Uterus (tissue), 2 donors: ENCODE measurements around the gene PASK.

Experiments used
- POLR2A ChIP-seq, 2 donors: fragments of 450-650 bp; IDR thresholded peaks; one replicate each; pipeline ENCODE4 v1.6.1; 2016; ENCODE audit warnings: antibody characterized with exemption in 2 of 2, mild to moderate bottlenecking in 1 of 2, moderate library complexity in 1 of 2
- TF ChIP-seq, protein P1 (sequence below), 4 experiments: fragments of 200-600 bp in 2 of 4; fragments of 450-650 bp in 2 of 4; sonication (generic) in 2 of 4; IDR thresholded peaks; one replicate each; pipeline ENCODE4 v1.5.1; 2016 to 2019; ENCODE audit warnings: antibody characterized with exemption in 4 of 4, mild to moderate bottlenecking in 2 of 4, moderate library complexity in 1 of 4

DNA sequence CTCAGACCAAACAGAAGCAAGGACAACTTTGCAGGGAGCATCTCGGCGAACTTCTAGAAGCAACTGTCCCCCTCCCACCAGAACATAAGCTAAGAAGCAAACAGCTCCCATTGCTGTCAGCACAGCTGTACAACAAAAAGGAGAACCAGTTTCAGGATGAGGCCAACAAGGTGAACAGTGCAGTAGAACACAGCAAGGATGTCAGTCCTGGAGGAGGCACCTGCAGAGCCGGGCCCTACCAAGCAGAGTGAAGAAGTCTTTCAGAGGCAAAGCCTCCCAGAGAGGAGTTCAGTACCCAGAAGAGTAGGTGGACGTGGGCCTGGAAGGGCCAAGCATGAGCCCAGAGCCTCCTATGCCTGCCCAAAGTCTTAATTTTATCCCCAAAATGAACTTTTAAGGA, 1.0 kb downstream of the PASK start:
- no peak for TF ChIP-seq POLR2A (IDR thresholded peaks at IDR 0.05)
- TF ChIP-seq, protein P1, sequence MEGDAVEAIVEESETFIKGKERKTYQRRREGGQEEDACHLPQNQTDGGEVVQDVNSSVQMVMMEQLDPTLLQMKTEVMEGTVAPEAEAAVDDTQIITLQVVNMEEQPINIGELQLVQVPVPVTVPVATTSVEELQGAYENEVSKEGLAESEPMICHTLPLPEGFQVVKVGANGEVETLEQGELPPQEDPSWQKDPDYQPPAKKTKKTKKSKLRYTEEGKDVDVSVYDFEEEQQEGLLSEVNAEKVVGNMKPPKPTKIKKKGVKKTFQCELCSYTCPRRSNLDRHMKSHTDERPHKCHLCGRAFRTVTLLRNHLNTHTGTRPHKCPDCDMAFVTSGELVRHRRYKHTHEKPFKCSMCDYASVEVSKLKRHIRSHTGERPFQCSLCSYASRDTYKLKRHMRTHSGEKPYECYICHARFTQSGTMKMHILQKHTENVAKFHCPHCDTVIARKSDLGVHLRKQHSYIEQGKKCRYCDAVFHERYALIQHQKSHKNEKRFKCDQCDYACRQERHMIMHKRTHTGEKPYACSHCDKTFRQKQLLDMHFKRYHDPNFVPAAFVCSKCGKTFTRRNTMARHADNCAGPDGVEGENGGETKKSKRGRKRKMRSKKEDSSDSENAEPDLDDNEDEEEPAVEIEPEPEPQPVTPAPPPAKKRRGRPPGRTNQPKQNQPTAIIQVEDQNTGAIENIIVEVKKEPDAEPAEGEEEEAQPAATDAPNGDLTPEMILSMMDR (IDR thresholded peaks at IDR 0.05) = no peak
